HuH-7.5 (cell line): ENCODE measurements around the gene HMHB1.
A peak's percentile ranks its signal among the peaks of the same experiment; 100 is the strongest.
"Not testable (repeated sequence)": the region's sequence is repeated elsewhere in the genome, so short reads cannot be mapped to it uniquely, and the experiment has no call there.

ENCODE experiments used
- DNase-seq: peaks from one replicate; pipeline ENCODE4 v3.0.0; 2011; ENCODE audit warnings: low spot score

The HMHB1 gene

GRCh38 chr5:143801252-143801939 is 10.6 kb upstream of the HMHB1 start:
- no peak for DNase-seq

- DNase-seq, result no peak
Measured at GRCh38 chr5:143805861-143806260, 6.1 kb upstream of the HMHB1 start.

DNA sequence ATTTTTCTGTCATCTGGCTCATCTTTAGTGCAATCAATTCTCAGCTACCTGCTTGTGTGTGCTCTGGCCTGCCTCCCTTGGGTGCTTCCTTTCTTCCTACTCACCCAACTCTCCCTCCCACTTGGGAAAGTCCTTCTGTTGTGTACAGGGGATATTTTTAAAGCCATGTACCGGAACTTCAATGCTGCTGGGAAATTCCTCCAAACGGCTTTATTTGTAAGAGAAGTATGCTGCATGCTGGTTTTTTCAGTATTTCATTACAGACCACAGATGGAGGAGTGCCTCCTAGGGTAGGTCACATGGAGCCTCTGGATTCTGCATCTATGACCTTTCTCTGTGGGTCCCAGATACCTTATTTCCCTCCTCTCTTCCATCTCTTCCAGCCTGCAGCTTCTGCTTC is 5.4 kb upstream of the HMHB1 start:
- DNase-seq, result no peak

- DNase-seq, result no peak
Measured at GRCh38 chr5:143807401-143807800, 4.6 kb upstream of the HMHB1 start.

DNA sequence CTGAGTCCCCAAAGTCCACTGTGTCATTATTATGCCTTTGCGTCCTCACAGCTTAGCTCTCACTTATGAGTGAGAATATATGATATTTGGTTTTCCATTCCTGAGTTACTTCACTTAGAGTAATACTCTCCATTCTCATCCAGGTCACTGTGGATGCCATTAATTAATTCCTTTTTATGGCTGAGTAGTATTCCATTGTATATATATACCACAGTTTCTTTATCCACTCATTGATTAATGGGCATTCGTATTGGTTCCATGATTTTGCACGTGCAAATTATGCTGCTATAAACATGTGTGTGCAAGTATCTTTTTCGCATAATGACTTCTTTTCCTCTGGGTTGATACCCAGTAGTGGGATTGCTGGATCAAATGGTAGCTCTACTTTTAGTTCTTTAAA is 4.4 kb downstream of the HMHB1 start:
- DNase-seq, result not testable (repeated sequence)

DNA sequence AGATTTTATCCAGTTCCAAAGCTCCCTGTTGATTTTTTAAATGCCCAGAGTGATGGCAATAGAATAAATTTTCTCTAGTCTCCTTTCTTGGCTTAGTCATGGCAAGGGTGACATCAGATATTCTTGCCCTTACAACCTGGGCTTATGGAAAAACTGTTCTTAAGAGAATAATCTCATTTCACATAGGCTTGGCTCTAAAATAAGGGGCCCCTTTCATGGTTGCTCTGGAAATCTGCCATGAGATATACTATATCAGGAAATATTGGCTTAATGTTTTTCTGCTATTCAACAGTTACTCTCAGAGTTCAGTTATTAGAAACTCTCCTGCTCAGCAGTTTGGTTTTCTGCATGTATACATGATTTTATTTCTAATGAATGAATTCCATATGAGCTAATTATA is 7.8 kb downstream of the HMHB1 start:
- DNase-seq, result no peak

DNA sequence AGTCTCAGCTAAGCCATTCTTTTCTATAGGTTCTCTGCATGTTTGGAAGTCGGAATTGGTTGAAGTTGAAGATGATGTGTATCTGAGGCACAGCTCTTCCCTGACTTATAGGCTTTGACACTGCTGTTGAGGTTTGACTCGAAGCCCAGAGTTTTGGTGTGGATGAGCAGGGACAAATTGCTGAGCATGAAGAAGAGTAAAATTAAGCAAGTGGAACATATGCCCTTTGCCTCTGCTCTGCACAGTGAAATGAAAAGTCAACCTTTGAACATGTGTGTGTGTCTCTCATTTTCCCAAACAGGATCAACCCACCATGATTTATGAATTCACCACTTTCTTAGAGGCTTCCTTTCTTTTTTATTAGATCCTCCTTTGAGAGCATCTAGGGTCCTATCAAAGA is 8.5 kb downstream of the HMHB1 start:
- no peak for DNase-seq

DNA sequence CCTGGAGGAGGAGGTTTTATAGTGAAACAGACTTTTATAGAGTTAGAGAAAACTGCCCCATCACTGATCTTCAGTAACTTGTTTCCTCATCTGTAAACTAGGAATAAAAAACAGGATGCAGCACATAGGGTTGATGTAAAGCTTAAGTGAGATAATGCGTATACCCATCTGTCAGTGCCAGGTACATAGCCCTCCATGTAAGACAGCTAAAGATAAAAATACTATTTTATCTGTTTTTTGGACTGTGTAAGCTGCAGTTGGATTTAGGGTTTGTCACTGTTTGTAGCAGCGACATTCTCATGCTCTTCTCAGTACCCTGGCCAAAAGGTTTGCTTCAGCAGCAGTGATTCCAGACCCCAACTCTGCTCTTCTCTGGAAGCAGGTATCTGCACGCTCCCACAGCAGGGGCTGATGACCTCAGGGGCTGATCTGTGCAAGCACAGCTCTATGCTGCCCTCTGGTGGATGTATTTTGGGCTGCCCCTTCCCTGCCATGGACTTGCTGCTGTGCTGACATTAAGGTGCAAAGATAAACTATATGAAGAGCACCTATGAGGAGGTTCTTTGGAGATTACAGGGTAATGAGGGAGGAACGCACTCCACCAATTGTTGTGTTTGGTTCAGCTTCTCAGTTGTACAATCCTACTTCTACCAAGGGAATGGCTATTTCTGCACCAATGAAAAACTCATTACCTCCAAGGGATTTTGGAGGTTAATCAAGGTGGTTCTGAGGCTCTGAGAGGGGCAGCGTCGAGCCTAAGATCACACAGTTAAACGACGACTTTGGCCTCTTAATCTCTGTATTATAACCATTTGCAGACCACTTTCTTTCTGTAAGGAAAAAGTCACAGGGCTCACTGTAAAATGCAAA is 13.1 kb downstream of the HMHB1 start:
- DNase-seq, result peak; percentile 42

GRCh38 chr5:143826951-143827444 is 15.0 kb downstream of the HMHB1 start:
- no peak for DNase-seq

GRCh38 chr5:143828710-143829109 is 16.7 kb downstream of the HMHB1 start:
- no peak for DNase-seq

GRCh38 chr5:143833177-143833576 is 21.2 kb downstream of the HMHB1 start:
- DNase-seq, result no peak

GRCh38 chr5:143835251-143835650 is 23.3 kb downstream of the HMHB1 start:
- no peak for DNase-seq

DNA sequence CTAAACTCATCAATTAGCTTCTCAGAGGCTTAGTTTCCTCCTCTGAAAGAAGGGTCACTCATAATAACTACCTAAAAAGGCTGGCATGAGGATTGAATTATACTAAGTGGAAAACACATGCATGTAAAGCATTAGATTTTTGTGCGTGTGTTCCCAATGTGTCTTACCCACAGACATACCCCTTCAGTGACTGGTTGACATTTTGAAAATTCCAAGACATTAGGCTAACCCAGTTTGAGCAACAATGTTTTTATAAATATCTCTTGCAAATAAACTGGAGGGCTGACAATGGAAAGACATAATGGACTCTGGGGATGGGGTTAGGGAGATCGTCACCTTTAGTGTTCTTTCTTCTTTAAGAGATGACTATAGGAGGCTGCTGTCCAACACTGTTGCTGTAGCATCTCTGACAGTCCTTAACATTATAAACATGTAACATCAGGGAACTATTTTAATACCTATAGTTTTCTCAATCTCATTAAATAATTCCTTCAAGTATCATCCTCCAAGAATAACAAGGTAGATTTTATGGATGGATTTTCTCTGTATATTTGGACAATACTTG is 24.3 kb downstream of the HMHB1 start:
- no peak for DNase-seq

- DNase-seq, result no peak
Measured at GRCh38 chr5:143837306-143837848, 25.4 kb downstream of the HMHB1 start.

DNA sequence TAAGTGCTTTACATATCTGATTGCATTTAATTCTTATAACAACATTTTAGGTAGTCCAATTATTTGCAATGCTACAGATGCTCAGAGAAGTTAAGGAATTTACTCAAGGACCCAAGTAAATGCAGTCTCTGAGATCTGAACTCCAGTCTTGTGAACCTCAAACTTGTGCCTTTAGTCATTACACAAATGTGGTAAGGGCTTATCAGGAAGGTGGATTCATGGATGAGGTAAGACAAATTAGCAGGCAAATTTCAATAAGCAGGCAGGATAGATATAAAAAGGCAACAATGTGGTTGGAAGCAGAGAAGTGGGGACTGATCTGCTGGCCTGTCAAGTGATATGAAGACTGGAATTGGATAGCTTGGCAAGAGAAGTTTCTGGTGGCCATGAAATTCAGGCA is 29.5 kb downstream of the HMHB1 start:
- no peak for DNase-seq

DNA sequence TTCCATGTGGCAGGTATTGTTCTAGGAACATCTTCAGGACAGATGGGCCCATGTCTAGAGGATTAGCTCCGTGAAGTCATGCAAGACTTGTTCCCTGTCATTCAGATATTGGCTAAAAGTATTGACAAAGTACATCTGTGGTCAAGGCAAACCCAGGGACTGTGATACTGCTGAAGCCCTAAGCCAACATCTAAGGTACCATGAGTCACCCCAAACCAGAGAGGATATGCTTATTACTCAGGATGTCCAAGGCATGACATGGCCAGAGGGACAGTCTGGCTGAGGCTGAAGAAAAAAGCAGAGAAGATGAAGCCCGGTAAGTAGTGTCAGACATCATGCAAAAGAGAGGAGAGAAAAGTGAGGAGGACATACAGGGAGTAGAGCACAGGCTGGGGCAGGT is 31.0 kb downstream of the HMHB1 start:
- DNase-seq, result no peak

- DNase-seq, result no peak
Measured at GRCh38 chr5:143843461-143843860, 31.5 kb downstream of the HMHB1 start.

GRCh38 chr5:143850050-143850683 is 38.2 kb downstream of the HMHB1 start:
- DNase-seq, result no peak

DNA sequence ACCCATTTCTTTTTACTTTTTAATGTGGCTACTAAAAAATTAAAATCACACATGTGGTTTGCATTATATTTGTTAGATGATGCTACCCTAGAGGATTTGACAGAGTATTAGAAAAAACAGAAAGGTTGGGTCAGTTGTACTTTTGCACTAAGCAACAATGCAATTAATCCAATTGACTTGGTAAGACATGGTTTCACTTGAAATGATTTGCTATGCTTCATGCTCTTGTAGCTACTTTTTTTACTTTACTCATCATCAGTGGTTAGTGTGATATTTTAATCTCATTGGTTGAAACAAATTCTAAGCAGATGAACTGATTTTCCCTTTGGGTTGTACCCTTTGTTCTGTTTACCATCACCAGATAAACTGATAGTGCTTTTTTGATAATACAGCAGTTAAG is 39.4 kb downstream of the HMHB1 start:
- DNase-seq, result no peak

DNA sequence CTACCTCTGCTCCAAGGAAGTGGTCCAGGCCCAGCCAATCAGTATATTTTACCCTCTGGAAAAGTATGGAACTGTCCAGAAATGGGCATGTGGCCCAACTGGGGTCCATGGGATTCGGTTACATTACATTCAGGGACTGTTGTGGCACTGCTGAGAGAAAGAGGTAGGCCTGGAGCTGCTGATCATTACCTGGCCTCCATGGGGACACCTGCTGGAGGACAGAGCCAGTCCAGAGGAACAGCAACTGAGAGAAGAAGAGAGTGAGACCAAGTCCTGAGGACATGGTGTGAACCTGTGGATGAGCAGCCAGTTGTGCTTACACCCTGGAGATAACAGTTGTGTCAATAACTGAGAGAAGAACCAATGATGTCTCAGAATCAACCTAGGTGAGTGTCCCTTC is 48.2 kb downstream of the HMHB1 start:
- DNase-seq, result no peak

DNA sequence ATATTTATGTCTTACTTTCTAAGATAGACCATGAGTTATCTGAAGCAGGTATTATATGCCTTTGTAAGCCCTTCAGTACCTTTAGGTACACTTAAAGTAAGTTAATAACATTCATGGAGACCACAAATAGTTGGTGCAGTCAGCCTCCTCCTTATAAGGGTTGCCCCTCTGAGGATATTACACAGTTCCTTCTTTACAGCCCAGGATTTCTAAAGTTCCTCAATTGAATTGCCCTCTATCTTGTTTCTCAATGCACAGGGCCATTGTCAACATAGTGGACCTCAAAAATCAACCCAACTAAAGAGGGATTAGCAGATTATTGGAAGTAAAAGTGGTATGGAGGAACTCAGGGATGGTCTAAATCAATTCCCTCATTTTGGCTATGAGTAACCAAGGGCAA is 50.3 kb downstream of the HMHB1 start:
- no peak for DNase-seq

- DNase-seq, result no peak
Measured at GRCh38 chr5:143865426-143866025, 53.6 kb downstream of the HMHB1 start.
